ENCODE results near the gene CFAP20DC.
A peak's percentile ranks its signal among the peaks of the same experiment; 100 is the strongest.
"Not testable (repeated sequence)": the region's sequence is repeated elsewhere in the genome, so short reads cannot be mapped to it uniquely, and the experiment has no call there.

The CFAP20DC gene

GRCh38 chr3:59016930-59017616, 32.8 kb downstream of the CFAP20DC start:
- no peak for DNase-seq

DNA sequence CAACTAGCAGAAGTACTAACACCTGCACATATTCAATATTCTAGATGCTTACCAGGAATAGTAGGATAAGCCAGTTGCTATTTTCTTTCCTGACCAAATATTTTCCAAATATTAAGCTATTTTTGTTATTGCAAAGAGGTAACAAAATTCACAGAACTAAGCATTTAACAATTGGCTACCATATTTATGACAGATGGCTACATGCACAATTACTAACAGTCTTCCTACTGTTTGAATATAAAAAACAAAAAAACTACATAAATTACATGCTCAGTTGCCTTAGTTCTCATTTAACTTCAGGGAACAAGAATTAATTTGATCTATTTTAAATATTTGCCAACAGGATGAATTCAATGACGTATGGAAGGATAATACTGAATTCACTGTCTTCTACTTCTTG, 36.2 kb downstream of the CFAP20DC start:
- no peak for DNase-seq

DNA sequence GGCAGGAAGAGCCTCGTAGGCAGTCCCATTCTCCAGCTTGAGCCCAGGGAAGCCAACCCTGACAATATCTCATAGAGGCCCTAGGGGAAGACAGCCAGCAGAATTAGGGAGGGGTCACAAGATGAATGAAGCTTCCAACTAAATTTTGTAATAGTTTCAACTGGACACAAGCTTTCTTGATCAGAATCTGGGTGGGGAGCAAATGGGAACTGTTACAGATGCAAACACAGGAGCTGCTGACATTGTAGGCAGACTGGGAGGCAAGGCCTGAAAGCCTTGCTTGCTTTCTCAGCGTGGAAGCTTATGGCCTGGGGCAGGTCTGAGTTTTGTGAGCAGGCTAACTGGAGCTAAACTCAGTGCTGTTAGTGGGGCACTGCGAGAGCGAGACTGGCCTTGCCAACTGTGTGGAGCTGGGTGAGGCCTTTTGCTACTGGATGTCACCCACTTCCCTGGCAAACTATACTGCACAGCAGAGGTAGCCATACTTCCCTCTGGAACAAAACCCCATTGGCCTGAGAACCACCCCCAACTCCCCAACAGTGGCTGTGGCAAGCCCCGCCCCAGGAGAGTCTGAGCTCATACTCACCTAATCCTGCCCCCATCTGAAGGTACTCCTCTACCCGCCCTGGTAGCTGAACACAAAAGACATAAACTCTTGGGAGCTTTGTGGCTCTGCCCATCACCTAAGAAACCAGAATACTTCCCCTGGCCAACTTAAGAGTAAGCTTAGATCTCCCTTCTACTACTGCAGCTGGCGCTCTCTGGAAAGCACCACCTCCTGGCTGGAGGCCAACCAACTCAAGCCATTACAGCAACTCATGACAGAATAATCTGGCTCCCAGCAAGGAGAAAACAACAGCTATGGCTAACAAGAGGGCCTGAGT, 42.9 kb downstream of the CFAP20DC start:
- DNase-seq = no peak

- no peak for DNase-seq
Measured at GRCh38 chr3:59001675-59002074, 48.1 kb downstream of the CFAP20DC start.

- no peak for DNase-seq
Measured at GRCh38 chr3:58999774-59000160, 50.1 kb downstream of the CFAP20DC start.

DNA sequence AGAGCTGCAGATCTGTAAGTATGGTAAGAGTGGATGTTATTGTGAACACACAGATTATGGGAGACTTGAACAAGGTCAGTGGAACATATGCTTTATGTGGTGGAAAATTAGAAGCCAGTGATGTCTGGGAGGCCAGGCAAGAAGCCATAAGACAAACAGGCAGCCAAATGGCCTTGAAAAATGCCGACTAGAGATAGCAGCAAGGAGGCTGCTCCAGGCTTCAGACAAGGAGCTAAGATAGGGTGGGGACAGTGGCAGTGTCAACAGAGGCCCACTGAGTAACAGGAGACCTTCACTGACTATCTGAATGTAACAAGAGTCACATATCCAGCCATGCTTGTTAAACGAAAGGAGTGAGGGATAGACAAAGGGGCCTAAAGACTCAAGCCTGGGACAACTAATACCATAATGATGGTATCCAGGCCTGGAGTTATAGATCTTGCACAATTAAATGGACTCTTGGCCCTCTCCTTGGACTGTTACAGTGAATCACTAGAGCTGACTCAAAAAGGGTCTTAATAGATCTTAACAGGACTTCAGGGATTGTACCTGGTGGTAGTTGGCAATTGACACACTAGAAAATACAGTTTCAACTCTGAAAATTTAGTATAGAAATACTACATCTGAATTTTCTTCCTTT, 50.6 kb downstream of the CFAP20DC start:
- no peak for DNase-seq

DNA sequence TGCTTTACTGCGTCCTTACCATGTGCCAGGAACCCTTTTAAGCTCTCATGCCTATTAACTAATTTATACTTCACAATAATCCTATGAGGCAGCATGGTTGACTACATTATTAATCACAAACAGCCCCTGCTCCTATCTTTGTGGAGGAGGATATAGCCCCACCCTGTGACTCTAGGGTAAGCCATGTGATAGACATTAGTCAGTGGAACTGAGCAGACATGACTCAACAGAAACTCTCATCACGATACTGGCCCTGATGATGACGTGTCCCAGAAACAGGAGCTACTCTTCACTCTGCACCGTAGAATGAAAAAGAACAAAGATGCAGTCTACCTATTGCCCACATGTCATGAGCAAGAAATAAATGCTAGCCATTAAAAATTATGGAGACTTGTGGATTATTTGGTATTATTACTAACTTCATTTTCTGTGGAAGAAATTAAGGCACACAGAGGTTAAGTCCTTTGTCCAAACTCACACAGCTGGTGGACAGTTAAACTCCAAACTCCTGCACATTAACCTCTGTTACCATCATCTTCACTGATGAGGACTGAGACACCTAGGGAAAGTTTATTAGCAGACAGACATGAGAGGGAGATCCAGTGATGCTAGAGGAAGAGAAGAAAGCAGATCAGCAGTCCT, 51.2 kb downstream of the CFAP20DC start:
- peak; percentile 91 for DNase-seq

DNA sequence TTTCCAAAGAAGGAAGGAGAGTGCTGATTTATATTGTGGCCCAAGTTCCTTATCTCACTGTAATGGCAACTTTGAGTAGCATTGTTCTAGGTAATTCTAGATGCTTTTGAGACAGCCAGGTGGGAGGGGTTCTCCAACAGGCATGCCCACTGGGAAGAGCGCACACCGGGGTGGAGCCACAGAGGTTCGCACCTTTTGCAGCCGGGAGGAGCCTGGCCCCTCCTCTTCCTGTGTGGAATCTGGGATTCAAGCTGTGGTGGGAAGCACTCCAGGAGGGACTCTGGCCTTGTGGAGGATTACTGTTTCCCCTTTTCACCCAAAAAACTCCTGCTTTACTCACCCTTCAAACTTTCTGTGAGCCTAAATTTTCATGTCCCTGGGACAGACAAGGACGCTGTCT, 53.1 kb downstream of the CFAP20DC start:
- DNase-seq = no peak

GRCh38 chr3:58994746-58995330, 55.0 kb downstream of the CFAP20DC start:
- DNase-seq = peak; percentile 40

DNA sequence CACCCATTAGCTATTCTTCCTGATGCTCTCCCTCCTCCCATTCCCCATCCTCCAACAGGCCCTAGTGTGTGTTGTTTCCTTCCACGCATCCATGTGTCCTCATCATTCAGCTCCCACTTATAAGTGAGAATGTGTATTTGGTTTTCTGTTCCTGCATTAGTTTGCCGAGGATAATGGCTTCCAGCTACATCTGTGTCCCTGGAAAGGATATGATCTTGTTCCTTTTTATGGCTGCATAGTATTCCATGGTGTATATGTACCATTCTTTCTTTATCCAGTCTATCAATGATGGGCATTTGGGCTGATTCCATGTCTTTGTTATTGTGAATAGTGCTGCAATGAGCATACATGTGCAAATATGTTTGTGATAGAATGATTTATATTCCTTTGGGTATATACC, 56.3 kb downstream of the CFAP20DC start:
- DNase-seq = no peak

GRCh38 chr3:58991623-58992022, 58.2 kb downstream of the CFAP20DC start:
- no peak for DNase-seq

GRCh38 chr3:58991026-58991425, 58.8 kb downstream of the CFAP20DC start:
- no peak for DNase-seq

DNA sequence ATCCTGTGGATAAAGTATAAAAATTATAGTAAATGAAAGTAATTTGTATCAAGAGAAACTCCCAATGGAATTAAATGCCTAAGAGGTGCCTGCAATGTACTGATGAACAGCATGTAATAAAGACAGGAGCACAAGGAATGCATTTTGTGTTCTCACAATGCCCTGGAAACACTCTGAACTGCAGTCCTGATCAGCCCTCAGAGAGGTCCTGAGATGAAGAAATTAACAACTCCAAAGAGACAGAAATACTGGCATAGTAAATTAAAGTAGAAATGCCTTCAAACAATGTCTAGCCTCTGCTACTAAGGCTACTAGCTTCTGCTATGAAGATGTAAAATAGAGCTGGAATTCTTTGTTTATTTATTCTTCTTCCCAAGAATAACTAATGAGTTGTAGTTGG, 59.9 kb downstream of the CFAP20DC start:
- DNase-seq = no peak

GRCh38 chr3:58989163-58989562, 60.7 kb downstream of the CFAP20DC start:
- DNase-seq = no peak

- no peak for DNase-seq
Measured at GRCh38 chr3:58988041-58988440, 61.8 kb downstream of the CFAP20DC start.

DNA sequence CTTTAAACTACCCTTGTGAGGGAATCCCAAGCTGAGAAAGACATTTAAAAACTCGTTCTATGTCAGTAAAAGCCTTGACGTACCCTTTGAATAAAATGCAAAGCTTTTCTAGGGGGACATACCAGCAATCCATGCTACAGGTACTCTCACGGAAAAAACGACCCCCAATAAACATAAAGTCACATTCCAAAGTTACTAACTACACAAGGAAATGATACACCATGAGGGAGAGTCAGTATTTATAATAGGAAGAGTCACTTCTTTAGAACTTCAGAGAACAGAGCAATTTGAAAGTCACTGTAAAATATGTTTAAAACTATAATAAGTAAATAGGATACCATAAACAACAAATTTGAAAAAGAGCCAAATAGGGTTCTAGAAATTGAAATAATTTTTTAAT, 63.2 kb downstream of the CFAP20DC start:
- DNase-seq = no peak

DNA sequence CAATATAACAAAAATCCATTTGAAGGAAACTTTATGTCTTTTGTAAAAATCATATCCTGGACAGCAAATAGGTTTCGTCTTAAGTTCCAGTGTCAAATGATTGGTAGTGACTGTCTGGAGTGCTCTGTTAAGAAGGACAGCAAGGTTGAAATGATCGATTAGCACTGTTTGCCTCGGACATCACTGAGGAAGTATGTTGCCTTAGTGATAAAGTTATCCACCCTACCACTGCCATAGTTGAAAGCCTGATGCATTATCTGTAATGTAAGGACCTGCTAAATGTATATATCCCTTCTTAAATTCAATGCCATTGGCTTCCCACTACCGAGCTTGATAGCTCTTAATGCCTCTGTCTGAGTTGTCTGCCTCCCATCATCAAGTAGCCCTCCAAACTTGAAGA, 70.0 kb downstream of the CFAP20DC start:
- DNase-seq = no peak

- DNase-seq = peak; percentile 28
Measured at GRCh38 chr3:58973796-58974195, 76.0 kb downstream of the CFAP20DC start.

DNA sequence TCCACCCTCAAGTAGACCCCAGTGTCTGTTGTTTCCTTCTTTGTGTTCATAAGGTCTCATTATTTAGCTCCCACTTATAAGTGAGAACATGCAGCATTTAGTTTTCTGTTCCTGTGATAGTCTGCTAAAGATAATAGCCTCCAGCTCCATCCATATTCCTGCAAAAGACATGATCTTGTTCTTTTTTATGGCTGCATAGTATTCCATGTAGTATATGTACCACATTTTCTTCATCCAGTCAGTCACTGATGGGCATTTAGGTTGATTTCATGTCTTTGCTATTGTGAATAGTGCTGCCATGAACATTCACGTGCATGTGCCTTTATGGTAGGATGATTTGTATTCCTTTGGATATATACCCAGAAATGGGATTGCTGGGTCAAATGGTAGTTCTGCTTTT, 82.0 kb downstream of the CFAP20DC start:
- DNase-seq = not testable (repeated sequence)

GRCh38 chr3:58965865-58966264, 84.0 kb downstream of the CFAP20DC start:
- DNase-seq = no peak

GRCh38 chr3:58963928-58964503, 85.8 kb downstream of the CFAP20DC start:
- DNase-seq = no peak

DNA sequence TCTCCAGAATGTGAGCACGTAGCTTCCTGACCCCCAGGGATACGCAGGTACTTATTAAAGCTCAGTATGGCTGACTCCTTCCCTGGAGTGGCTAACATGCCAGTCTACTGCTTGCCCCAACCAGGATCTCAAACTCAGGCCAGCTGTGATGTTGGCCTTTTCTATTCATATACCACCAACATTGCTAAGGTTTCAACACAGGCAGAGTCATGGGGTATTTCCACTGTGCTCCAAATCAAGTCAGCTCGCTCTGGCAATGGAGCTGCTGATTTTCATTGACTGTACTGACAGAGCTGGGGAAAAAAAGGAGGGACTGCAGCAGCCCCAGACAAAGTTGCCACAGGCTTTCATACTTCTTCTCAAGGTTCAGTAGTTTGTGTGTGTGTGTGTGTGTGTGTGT, 87.0 kb downstream of the CFAP20DC start:
- no peak for DNase-seq

Data from NCI-H226 (cell line).